ENCODE data around the gene LARGE1.

DNA sequence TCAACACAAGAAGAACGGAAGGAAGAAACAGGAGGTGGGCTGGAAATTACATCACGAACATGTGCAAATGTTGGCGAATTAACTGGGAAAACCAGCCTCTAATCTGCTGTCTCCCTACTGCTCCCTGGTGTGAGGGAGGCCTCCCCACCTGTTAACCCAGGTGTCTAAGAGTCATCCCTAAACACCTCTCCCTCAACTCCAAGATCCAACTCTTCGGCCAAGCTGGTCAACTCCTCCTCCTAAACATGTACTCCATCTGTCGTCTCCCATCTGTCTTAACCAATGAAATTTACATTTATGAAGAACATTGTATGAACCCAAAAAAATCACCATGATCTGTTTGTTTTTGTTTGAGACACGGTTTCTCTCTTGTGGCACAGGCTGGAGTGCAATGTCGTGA, 154.2 kb downstream of the LARGE1 start:
- TF ChIP-seq POLR2A (IDR thresholded peaks at IDR 0.05; ENCODE audit: low read depth, low read length) (no peak), TAF1 (IDR thresholded peaks at IDR 0.05; ENCODE audit: low read depth, low read length) (no peak), POLR2AphosphoS5 (IDR thresholded peaks at IDR 0.05; ENCODE audit: low read depth, low read length) (no peak), SPI1 (IDR thresholded peaks at IDR 0.05; ENCODE audit: low read depth, low read length) (no peak)
